HG03135 (cell line): ENCODE measurements around the gene SULT1A2.
"Not testable (repeated sequence)": the region's sequence is repeated elsewhere in the genome, so short reads cannot be mapped to it uniquely, and the experiment has no call there.

Experiments
- ATAC-seq: cut with Tn5 transposase; IDR thresholded peaks from one replicate; pipeline ENCODE4 v1.9.1; 2021; ENCODE audit warnings: mild to moderate bottlenecking, moderate library complexity; ENCODE audit not compliant: unreplicated experiment

The SULT1A2 gene

DNA sequence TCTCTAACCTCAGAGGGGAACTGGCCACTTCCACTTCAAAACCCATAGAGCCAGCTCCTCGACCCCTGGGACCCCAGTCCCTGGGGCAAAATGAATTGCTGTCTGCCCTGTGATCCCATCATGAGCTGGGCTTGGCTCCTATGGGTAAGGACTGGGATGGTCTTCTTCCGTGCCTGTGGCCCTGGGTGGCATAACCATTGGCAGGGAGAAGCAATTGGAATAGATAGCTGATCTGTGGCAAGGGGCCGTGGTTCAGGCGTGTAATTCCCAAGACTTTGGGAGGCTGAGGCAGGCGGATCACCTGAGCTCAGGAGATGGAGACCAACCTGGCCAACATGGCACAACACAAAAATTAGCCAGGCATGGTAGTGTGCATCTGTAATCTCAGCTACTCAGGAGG lies 4.3 kb downstream of the SULT1A2 start:
- ATAC-seq: no peak

- no peak for ATAC-seq
These were observed 5.5 kb downstream of the SULT1A2 start for GRCh38 chr16:28591355-28591754.

GRCh38 chr16:28590384-28591340 lies 6.2 kb downstream of the SULT1A2 start:
- no peak for ATAC-seq

DNA sequence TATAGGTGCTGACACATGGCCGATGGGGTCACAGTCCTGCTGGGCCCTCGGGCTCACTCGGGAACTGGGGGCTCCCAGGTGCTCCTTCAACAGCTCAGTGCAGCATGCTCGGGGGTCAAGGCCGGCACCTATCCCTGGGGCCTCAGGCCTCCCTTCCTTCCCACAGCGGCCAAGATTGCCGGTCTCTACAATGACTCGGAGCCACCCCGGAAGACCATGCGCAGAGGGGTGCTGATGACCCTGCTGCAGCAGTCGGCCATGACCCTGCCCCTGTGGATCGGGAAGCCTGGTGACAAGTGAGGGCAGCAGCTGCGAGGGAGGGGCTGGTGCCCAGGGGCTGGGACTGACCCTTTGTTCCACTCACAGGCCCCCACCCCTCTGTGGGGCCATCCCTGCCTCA lies 6.9 kb downstream of the SULT1A2 start:
- ATAC-seq: no peak

- ATAC-seq: no peak
These were observed 7.8 kb downstream of the SULT1A2 start for GRCh38 chr16:28589069-28589468.

- no peak for ATAC-seq
These were observed 9.5 kb downstream of the SULT1A2 start for GRCh38 chr16:28587386-28587785.

DNA sequence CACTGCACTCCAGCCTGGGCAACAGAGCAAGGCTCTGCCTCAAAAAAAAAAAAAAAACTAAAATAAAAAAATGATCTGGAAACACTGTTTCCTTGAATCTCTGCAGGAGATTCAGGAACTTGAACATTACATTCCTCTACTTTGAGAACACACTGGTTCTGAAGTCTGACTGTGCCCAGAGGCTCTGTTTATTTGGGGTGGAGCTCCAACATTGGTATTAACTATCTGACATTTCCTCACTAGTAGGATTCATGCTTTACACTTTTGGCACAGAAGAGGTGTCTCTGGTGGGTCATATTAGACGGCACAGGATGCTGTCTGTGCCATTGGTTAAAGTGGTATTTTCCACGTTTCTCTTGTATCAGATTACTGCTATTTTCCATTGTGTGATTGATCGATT lies 10.4 kb downstream of the SULT1A2 start:
- no peak for ATAC-seq

GRCh38 chr16:28585674-28586073 lies 11.2 kb downstream of the SULT1A2 start:
- no peak for ATAC-seq

GRCh38 chr16:28580726-28581315 lies 16.0 kb downstream of the SULT1A2 start:
- no peak for ATAC-seq

GRCh38 chr16:28575446-28576109 lies 21.3 kb downstream of the SULT1A2 start:
- no peak for ATAC-seq

DNA sequence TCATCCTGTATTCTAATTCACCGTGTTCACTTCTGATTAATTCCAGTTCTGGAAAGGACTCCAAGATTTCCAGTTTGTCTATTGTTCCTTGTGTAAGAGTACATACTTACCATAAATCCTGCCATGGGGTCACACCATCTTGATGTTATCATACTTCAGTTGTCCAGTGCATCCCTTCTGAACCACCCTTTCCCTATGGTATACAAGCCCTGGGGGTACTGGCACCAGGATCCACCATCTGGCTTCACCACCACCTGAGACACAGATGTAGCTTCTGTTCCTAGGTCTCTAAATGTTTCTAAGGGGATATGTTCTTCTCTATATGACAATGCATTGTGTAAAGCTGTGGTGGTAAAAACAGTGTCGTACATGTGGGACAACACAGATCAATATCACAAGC lies 21.9 kb downstream of the SULT1A2 start:
- ATAC-seq: no peak

GRCh38 chr16:28573738-28574718 lies 22.8 kb downstream of the SULT1A2 start:
- no peak for ATAC-seq

- ATAC-seq: no peak
These were observed 23.9 kb downstream of the SULT1A2 start for GRCh38 chr16:28572696-28573510.

GRCh38 chr16:28569968-28570752 lies 26.7 kb downstream of the SULT1A2 start:
- ATAC-seq: no peak

DNA sequence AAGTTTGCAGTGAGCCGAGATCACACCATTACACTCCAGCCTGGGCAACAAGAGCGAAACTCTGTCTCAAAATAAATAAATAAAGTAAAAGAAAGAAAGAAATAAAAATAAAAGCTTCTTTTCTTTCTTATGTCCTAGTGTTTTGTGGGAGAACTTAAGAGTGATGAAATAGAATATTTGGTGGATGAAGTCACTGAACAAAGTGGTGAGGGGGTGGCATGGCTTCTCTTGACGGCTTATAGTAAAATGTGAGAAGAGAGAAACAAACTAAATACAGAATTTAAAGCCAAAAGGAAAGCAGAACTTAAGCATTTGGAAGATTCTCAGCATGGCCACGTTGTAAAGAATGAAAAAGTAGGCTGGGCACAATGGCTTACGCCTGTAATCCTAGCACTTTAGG lies 27.8 kb downstream of the SULT1A2 start:
- ATAC-seq: no peak

DNA sequence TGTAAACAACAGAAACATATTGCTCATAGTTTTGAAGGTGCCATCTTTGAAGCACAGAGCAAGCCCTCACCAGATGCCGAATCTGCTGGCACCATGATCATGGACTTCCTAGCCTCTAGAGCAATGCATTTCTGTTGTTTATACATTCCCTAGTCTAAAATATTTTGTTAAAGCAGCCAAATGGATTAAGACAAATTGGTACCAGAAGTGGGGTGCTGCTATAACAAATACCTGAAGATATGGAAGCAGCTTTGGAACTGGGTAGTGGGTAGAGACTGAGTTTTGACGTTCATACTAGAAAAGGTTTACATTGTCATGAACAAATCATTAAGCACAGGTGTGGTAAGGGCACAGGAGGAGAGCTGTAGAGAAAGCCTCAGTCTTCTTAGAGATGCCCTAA lies 29.6 kb downstream of the SULT1A2 start:
- ATAC-seq: no peak

DNA sequence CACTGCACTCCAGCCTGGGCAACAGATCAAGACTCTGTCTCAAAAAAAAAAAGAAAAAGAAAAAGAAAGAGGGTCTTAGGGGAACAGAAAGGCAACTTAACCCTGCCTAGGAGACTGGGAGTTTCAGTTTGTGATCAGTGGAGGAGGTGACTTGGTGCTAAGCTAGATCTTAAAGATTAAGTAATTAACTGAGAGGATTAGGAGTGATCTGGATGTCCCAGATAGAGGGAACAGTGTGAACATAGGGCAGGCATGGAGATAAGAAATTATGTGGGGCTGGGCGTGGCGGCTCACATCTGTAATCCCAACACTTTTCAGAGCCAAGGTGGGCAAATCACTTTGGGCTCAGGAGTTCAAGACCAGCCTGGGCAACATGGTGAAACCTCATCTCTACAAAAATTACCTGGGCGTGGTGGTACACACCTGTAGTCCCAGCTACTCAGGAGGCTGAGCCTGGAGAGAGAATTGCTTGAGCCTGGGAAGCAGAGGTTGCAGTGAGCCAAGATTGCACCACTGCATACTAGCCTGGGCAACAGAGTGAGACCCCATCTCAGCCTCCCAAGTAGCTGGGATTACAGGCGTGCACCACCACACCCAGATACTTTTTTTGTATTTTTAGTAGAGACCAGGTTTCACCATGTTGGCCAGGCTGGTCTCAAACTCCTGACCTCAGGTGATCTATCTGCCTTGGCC lies 30.5 kb downstream of the SULT1A2 start:
- ATAC-seq: not testable (repeated sequence)

DNA sequence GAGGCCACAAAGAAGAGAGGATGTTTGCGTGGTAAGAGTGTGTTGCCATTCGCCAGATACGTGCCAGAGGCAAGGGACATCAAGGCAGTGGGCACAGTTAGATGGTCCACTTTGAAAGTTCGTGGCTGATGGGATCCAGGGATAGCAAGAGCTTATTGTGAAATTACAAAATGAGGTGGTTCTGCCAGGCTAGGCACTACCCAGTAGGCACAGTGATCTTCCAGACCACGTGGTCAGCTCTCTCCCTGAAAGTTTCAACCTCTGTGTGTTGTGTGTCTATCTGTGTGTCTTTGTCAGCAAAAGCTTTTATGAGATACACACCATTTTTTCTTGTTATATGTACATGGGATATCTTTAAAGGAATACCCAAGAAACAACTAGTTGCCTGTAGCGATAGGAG lies 33.6 kb downstream of the SULT1A2 start:
- no peak for ATAC-seq
